ENCODE results near the gene ROCK2. TPM values are rescaled to one million over a fixed set of nuclear protein-coding genes. Genes with fewer than 3 reads are reported as not detected.

The ROCK2 gene
- total RNA-seq, 1 experiment from 2014 or later, result 21.8 TPM

- DNase-seq (ENCODE audit: low read depth), result no peak
These were observed 34.2 kb downstream of the ROCK2 start for GRCh38 chr2:11310212-11310611.

GRCh38 chr2:11309706-11310105, 34.7 kb downstream of the ROCK2 start:
- peak; percentile 83 for DNase-seq (ENCODE audit: low read depth)

- no peak for DNase-seq (ENCODE audit: low read depth)
These were observed 36.5 kb downstream of the ROCK2 start for GRCh38 chr2:11307764-11308415.

DNA sequence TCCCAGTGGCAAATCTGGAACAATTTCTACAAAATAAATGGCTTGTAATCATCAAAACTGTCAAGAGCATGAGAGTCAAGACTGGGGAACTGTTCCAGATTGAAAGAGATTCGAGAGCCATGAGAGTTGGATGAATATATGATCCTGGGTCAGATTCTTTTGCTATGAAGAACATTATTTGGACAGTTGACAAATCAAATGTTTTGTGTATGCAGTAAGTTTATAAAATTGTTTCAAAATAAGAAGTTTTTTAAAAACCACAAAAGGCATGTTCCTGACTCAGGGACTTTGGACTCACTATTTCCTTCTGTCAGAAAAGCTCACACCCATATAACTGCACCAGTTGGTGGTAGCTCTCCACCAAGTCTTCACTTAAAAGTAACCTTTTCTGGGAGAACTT, 38.5 kb downstream of the ROCK2 start:
- peak; percentile 77 for DNase-seq (ENCODE audit: low read depth)

DNA sequence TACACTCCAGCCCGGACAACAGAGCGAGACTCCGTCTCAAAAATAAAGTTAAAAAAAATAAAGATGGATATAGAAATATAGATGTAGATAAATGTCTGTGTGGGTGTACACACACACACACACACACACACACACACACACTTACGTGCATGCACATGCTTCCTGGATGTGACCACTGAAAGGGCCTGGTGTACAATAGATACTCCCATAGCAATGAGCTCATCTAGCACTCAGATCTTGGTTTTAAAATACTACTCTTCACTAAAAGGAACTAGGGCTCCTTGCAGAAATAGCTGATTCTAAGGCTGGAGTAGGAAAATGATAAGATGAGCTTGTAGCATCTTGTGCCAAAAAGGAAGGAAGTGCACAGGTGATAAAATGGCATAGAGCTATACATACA, 39.1 kb downstream of the ROCK2 start:
- DNase-seq (ENCODE audit: low read depth), result no peak

DNA sequence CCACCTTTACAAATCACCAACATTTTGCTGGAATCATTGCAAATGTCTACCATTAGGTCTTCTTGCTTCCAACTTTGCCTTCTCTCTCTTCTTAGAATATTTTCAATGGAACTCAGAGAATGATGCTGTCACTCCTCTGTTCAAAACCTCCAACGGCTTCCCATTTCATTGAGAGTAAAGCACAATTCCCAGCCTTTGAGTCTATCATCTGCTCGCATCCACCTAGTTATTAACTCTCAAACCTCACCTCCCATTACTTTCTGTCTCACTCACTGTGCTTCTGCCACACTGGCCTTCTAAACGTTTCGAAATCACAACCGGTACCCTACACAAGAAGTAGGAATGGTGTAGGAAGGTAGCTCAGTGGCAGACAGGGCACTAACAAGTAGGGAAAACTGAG, 40.0 kb downstream of the ROCK2 start:
- DNase-seq (ENCODE audit: low read depth), result no peak

DNA sequence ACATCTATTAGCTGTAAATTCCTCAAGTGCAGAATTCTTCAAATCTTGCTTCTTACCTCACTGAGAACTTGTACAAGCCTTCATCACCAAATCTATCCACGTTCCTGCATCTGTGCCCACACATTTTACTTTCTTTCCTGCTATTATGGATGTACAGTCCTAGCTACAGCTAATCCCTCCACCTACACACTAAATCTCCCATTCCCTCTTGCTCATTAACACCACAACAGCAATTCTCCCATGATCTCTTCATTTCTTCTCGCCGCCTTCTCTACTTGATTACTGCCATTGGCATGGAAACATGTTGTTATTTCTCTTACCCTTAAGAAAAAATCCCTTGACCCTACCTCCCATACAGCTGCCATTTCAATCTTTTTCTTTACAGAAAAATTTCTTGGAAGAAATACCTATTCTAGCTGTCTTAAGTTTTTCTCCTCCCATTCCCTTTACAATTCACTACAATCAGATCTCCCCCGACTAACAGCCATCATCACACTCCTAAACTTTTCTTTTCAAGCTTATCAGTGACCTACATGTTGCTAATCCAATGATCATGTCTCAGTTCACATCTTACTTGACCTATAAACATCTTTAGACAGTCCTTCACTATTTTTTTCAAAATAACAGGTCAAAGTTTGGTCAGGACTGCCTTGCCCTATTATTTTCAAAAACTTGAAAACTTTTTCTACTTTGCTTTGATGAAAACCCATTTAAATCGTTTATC, 41.0 kb downstream of the ROCK2 start:
- DNase-seq (ENCODE audit: low read depth), result no peak

DNA sequence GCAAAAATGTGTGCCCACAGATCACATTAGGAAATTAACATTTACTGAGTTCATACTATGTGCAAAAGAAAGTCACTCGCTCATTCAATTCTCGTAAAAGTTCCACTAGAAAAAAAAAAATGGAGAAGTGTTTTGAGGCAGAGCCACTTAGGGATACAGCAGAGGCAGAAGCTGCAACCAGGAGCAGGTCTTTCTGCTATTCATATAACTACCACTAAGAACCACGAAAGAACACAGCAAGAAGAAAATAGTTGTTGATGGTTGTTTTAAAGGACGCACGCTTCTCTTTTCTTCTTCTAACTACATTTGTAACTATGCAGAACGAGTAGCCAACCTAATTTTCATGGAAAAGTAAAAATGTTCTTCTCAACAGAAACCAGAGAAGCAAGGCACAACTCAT, 45.0 kb downstream of the ROCK2 start:
- no peak for DNase-seq (ENCODE audit: low read depth)

DNA sequence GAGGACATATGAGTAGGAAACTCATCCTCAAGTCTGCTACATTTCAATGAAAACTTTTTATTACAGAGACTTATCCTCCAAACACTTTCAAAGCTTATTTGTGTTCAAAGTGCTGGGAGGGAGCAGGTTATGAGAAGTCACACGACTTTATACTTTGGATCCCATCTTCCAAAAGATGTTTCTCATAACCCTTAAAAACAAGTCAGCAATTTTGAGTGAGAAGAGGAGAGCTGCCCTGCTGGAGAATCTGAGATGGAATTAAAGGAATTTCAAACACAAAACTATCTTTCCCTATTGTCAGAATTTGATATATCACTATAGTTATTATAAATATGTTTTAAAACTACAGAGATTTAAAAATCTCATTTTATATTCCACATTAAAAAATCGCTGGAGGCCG, 45.8 kb downstream of the ROCK2 start:
- DNase-seq (ENCODE audit: low read depth), result no peak

DNA sequence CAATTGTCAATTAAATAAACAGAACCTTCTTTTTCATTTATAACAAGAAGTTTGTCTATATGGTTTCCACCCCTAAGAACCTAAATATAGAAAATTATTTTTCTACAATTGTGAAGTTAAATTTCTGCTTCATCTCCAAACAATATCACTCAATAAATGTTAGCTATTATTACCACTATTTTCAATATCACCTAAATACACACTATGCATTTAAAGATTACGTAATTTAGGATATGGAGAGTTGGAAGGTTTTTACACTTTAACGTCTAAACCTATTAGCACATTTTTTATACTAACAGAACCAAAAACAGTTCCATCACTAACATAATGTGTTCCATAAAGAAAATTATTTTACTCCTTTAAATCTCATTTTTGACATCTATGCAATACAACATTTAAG, 48.0 kb downstream of the ROCK2 start:
- DNase-seq (ENCODE audit: low read depth), result no peak

DNA sequence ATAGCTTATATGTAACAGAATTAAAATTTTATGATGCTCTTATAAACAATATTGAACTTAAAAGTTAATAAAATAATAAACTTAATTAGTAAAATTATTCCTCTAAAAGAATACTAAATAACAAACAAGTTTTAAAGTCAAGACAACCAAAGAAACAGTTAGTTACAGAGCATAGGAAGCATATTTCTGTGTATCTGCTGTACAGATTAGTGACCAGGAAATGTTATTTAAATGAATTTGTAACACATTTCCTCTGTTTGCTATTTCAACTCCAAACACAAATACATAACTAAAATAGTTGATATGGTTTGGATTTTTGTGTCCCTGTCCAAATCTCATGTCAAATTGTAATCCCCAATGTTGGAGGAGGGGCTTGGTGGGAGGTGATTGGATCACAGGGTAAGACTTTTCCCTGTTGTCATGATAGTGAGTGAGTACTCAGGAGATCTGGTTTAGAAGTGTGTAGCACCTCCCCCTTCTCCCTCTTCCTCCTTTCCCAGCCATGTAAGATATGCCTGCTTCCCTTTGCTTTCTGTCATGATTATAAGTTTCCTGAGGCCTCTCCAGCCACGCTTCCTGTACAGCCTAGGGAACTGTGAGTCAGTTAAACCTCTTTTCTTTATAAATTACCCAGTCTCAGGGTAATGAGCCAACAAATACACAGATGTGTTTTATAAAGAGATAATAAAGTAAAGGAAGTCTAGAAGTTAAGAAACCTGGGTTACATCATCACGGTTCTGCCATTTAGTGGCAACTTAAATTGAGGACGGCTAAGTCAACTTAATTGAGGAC, 51.8 kb downstream of the ROCK2 start:
- DNase-seq (ENCODE audit: low read depth), result peak; percentile 37

DNA sequence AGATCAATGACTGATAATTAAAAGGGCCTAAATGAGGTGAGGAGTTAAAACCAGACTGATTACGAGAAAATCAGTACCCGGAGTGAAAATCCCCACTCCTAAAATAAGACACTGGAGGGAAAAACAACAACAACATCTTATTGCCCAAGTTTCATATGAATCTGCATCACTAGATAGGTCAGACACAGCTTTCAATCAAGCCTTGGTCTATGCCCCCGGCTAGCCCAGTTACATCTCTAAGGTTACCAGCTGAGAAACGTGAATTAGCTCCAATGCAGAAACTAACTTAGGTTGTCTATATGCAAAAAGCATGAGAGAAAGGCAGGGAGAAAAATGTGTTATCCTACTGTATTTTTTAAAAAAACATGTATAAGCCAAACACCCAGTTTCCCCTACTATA, 53.7 kb downstream of the ROCK2 start:
- DNase-seq (ENCODE audit: low read depth), result no peak

DNA sequence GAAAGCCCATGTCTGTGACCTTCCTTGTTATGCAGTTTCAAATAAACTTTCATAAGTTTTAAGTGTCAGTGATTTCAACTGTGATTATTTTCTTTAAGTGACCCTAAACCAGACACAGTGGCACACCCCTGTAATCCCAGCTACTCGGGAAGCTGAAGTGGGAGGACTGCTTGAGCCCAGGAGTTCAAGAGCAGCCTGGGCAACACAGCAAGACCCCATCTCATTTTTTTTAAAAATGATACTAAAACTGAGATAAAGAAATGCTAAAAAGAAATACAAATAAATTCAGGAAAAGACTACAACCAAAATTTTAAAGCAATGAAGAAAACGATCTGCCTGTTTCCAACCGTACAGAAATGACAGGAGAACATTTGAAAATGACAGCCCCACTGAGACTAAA, 54.2 kb downstream of the ROCK2 start:
- no peak for DNase-seq (ENCODE audit: low read depth)

GRCh38 chr2:11288431-11288830, 56.0 kb downstream of the ROCK2 start:
- DNase-seq (ENCODE audit: low read depth), result no peak

GRCh38 chr2:11286749-11287148, 57.7 kb downstream of the ROCK2 start:
- DNase-seq (ENCODE audit: low read depth), result peak; percentile 7

- no peak for DNase-seq (ENCODE audit: low read depth)
These were observed 58.1 kb downstream of the ROCK2 start for GRCh38 chr2:11286323-11286722.

- no peak for DNase-seq (ENCODE audit: low read depth)
These were observed 58.9 kb downstream of the ROCK2 start for GRCh38 chr2:11285499-11285898.

- no peak for DNase-seq (ENCODE audit: low read depth)
These were observed 63.2 kb downstream of the ROCK2 start for GRCh38 chr2:11281186-11281585.

GRCh38 chr2:11280713-11281112, 63.7 kb downstream of the ROCK2 start:
- DNase-seq (ENCODE audit: low read depth), result no peak

DNA sequence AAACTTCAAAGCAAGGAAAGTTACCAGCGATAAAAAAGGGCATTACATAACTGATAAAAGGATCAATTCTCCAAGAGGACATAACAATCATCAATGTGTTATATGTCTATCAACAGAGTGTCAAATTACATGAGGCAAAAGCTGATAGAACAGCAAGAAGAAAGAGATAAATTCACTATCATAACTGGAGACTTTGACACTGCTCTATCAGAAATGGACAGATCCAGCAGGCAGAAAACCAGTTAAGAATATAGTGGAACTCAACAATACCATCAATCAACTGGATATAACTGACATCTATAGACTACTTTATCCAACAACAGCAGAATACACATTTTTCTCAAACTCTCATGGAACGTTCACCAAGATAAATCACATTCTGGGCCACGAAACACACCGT, 65.0 kb downstream of the ROCK2 start:
- no peak for DNase-seq (ENCODE audit: low read depth)

DNA sequence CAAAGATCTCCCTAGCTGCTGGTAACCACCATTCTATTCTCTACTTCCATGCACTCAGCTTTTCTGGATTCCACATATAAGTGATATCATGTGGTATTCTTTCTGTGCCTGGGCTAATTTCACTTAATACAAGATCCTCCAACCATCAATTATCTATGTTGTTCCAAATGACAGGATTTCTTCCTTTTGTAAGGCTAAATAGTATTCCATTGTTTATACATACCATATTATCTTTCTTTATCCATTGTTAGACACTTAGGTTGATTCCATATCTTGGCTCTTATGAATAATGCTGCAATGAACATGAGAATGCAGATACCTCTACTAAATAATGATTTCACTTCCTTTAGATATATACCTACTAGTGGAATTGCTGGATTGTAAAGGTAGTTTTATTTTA, 66.2 kb downstream of the ROCK2 start:
- no peak for DNase-seq (ENCODE audit: low read depth)

DNA sequence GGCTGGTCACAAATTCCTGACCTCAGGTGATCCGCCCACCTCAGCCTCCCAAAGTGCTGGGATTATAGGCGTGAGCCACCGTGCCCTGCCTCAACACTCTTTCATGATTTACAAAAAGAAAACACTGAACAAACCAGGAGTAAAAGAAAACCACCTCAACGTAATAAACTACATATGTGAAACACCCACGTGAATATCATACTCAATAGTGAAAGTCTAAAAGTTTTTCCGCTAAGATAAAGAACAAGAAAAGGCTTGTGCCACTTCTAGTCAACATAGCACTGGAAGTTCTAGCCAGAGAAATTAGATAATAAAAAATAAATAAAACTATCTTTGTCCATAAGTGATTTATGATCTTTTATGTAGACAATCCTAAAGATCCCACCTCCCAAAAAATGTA, 68.5 kb downstream of the ROCK2 start:
- no peak for DNase-seq (ENCODE audit: low read depth)

DNA sequence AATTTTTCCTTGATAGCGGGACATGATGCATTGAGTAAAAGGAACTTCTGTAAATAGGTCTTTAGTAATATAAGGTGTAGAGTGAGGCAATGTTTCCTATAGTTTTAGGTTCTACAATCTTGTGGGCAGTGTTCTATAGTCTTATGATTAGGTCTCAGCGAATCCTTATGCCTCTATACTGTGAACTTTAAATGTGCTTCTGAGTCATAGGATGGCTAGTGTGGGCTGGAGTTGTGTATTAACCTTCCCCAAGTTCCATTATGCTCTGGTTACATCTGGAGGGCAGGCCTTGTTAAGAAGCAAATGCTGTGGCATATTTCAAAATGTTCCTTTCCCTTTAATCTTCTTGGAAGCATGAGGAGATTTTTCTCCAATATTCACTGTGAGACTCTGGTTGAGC, 73.5 kb downstream of the ROCK2 start:
- DNase-seq (ENCODE audit: low read depth), result no peak

Measured in M059J (cell line).